Ishikawa (cell line): ENCODE data around the gene STUM.

ENCODE experiments used
- CEBPB ChIP-seq: IDR thresholded peaks from 2 replicates; pipeline ENCODE4 v1.6.1; 2012
- CREB1 ChIP-seq: IDR thresholded peaks from 2 replicates; pipeline ENCODE4 v1.6.1; 2012; ENCODE audit warnings: low read depth
- EGR1 ChIP-seq: IDR thresholded peaks from 2 replicates; pipeline ENCODE4 v1.6.1; 2012
- EP300 ChIP-seq: IDR thresholded peaks from 2 replicates; pipeline ENCODE4 v1.6.1; 2012; ENCODE audit warnings: borderline replicate concordance
- FOXM1 ChIP-seq: IDR thresholded peaks from 2 replicates; pipeline ENCODE4 v1.6.1; 2012; ENCODE audit warnings: low read depth, borderline replicate concordance
- NFIC ChIP-seq: IDR thresholded peaks from 2 replicates; pipeline ENCODE4 v1.6.1; 2012
- RAD21 ChIP-seq: IDR thresholded peaks from 2 replicates; pipeline ENCODE4 v1.6.1; 2012; ENCODE audit warnings: low read depth
- REST ChIP-seq: IDR thresholded peaks from 2 replicates; pipeline ENCODE4 v1.6.1; 2012; ENCODE audit warnings: low read depth, mild to moderate bottlenecking
- TAF1 ChIP-seq: IDR thresholded peaks from 2 replicates; pipeline ENCODE4 v1.6.1; 2012; ENCODE audit warnings: low read depth, mild to moderate bottlenecking
- TCF12 ChIP-seq: IDR thresholded peaks from 2 replicates; pipeline ENCODE4 v1.6.1; 2012; ENCODE audit warnings: low read depth
- TEAD4 ChIP-seq: IDR thresholded peaks from 2 replicates; pipeline ENCODE4 v1.6.1; 2012
- YY1 ChIP-seq: IDR thresholded peaks from 2 replicates; pipeline ENCODE4 v1.6.1; 2012; ENCODE audit warnings: low read depth
- ZBTB7A ChIP-seq: IDR thresholded peaks from 2 replicates; pipeline ENCODE4 v1.6.1; 2012; ENCODE audit warnings: low read depth
- TF ChIP-seq, protein P1 (sequence below): IDR thresholded peaks from 2 replicates; pipeline ENCODE4 v1.6.1; 2012
- TF ChIP-seq, protein P2 (sequence below): IDR thresholded peaks from 2 replicates; pipeline ENCODE4 v1.6.1; 2012

The STUM gene

DNA sequence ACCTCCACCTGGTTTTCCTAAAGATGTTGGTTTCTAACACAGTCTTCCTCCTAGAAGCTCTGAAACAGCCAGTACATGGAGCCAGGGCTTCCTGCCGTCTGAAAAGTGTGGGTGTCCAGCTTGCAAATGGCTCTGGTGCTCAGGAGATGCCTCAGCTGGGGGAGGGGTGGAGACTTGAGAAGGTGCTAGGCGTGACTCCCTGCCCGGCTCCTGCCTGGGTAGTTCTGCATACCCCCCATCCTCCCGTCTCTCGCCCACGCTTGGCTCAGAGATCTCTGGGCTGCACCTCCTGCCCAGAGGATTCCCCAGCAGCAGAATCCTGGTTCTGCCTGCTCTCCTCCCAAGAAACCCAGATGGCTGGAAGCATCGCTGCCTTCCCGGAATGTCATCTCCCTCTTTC lies 16.9 kb downstream of the STUM start:
- TF ChIP-seq FOXM1 (no peak), REST (no peak), NFIC (no peak), EGR1 (no peak), TAF1 (no peak), TEAD4 (no peak), EP300 (no peak), TCF12 (no peak), ZBTB7A (no peak), YY1 (no peak), CREB1 (no peak)
- TF ChIP-seq, protein P1, sequence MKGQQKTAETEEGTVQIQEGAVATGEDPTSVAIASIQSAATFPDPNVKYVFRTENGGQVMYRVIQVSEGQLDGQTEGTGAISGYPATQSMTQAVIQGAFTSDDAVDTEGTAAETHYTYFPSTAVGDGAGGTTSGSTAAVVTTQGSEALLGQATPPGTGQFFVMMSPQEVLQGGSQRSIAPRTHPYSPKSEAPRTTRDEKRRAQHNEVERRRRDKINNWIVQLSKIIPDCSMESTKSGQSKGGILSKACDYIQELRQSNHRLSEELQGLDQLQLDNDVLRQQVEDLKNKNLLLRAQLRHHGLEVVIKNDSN: no peak

- TF ChIP-seq, protein P1: no peak
- TF ChIP-seq EGR1 (no peak), EP300 (no peak), CREB1 (no peak), FOXM1 (no peak), TAF1 (no peak), CEBPB (no peak), NFIC (no peak), RAD21 (no peak), ZBTB7A (no peak), YY1 (no peak), REST (no peak), TEAD4 (no peak), TCF12 (no peak)
- TF ChIP-seq, protein P2, sequence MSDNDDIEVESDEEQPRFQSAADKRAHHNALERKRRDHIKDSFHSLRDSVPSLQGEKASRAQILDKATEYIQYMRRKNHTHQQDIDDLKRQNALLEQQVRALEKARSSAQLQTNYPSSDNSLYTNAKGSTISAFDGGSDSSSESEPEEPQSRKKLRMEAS: no peak
Observed at GRCh38 chr1:226566234-226566633, 17.7 kb downstream of the STUM start.

GRCh38 chr1:226566760-226567159 lies 18.2 kb downstream of the STUM start:
- TF ChIP-seq, protein P2: no peak
- TF ChIP-seq FOXM1 (no peak), TEAD4 (no peak), NFIC (no peak), EP300 (no peak), ZBTB7A (no peak), CREB1 (no peak), EGR1 (no peak), CEBPB (no peak), RAD21 (no peak), REST (no peak), TAF1 (no peak), YY1 (no peak)
- TF ChIP-seq, protein P1: no peak

- TF ChIP-seq, protein P1: no peak
- TF ChIP-seq TEAD4 (no peak), TCF12 (no peak), REST (no peak), CEBPB (no peak), FOXM1 (no peak), ZBTB7A (no peak), RAD21 (no peak; the same call in 1 of the 2 replicates), EP300 (no peak), TAF1 (no peak), EGR1 (no peak), YY1 (no peak), CREB1 (no peak), NFIC (no peak)
Observed at GRCh38 chr1:226568077-226568831, 19.7 kb downstream of the STUM start.
